OCI-LY1 (cell line): ENCODE results near the gene HMGXB3.

ENCODE experiments used
- CTCF ChIP-seq: fragments of 200-600 bp; sonication (generic), shearing (Covaris generic); IDR thresholded peaks from 2 replicates; pipeline ENCODE4 v1.5.1; 2017; ENCODE audit warnings: mild to moderate bottlenecking, antibody characterized with exemption, low read length, moderate library complexity, mixed read lengths
- EZH2 ChIP-seq: fragments of 200-600 bp; sonication (generic), shearing (Covaris generic); IDR thresholded peaks from 2 replicates; pipeline ENCODE4 v1.8.0; 2017; ENCODE audit warnings: borderline replicate concordance, mixed run types, mild to moderate bottlenecking, antibody characterized with exemption, low read length, moderate library complexity, mixed read lengths

GRCh38 chr5:150057511-150057910 is 57.0 kb downstream of the HMGXB3 start:
- TF ChIP-seq CTCF (no peak), EZH2 (no peak)
